22Rv1 (cell line): ENCODE results near the gene NCF2.

Experiments used
- ZFX ChIP-seq: fragments of 450-650 bp; IDR thresholded peaks from 2 replicates; pipeline ENCODE4 v1.6.1; 2017; ENCODE audit warnings: antibody characterized with exemption, borderline replicate concordance
- TF ChIP-seq, protein P1 (sequence below): fragments of 450-650 bp; IDR thresholded peaks from 2 replicates; pipeline ENCODE4 v1.5.1; 2017; ENCODE audit warnings: mild to moderate bottlenecking

DNA sequence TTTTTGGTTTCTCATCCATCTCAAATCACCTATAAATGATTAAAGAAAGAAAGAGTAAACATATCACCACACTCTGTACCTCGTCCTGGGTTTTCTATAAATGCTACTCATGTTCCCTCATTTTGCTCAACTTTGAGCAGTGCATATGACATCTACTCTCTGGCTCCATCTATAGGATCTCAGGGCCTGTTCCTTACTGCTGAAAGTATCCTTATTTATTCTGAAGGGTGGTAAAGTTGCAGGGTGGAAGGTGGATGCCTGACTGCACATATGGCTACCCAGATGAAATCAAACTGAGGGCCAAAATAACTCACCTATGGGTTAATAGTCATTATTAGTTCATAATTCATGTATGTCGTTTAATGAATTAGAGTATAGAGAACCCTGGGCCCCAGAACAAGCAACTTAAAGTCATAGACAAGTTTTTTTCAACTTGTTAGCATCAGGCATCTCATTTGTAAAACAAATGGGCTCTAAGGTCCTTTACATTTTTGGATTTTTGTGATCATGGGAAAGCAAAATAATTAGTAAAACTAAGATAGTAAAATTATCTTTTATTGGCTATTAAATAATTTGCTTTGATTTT lies 46.5 kb downstream of the NCF2 start:
- TF ChIP-seq, protein P1, sequence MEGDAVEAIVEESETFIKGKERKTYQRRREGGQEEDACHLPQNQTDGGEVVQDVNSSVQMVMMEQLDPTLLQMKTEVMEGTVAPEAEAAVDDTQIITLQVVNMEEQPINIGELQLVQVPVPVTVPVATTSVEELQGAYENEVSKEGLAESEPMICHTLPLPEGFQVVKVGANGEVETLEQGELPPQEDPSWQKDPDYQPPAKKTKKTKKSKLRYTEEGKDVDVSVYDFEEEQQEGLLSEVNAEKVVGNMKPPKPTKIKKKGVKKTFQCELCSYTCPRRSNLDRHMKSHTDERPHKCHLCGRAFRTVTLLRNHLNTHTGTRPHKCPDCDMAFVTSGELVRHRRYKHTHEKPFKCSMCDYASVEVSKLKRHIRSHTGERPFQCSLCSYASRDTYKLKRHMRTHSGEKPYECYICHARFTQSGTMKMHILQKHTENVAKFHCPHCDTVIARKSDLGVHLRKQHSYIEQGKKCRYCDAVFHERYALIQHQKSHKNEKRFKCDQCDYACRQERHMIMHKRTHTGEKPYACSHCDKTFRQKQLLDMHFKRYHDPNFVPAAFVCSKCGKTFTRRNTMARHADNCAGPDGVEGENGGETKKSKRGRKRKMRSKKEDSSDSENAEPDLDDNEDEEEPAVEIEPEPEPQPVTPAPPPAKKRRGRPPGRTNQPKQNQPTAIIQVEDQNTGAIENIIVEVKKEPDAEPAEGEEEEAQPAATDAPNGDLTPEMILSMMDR: peak; percentile 91
- no peak for TF ChIP-seq ZFX
